HL-60/S4 treated with phorbol 12-myristate 13-acetate at 8.2 ng/mL for 4 days and 3 days (cell line): ENCODE data around the gene SPINK6.

Experiments
- in situ Hi-C: fragments of 300-500 bp; cut with MboI; formaldehyde crosslinking; loops from 2 replicates; pipeline ENCODE4 v1.15.0; 2022; ENCODE audit warnings: low sequenced_read_pairs

The SPINK6 gene

GRCh38 chr5:148221508-148221907 is 18.7 kb downstream of the SPINK6 start:
- in situ Hi-C loops: no loop called here

GRCh38 chr5:148224117-148224742 is 21.4 kb downstream of the SPINK6 start:
- in situ Hi-C loops: no loop called here

- in situ Hi-C loops: no loop called here
Observed at GRCh38 chr5:148228392-148228984, 25.6 kb downstream of the SPINK6 start.

- in situ Hi-C loops: no loop called here
Observed at GRCh38 chr5:148229840-148230239, 27.0 kb downstream of the SPINK6 start.

- in situ Hi-C loops: no loop called here
Observed at GRCh38 chr5:148230240-148230639, 27.4 kb downstream of the SPINK6 start.

- in situ Hi-C loops: no loop called here
Observed at GRCh38 chr5:148237785-148238417, 35.1 kb downstream of the SPINK6 start.

GRCh38 chr5:148238418-148238794 is 35.6 kb downstream of the SPINK6 start, which contains the start of gene MARCOL:
Gene MARCOL (plus strand): TSS chr5:148238525. CDS start chr5:148238598, 73 bp downstream.
- in situ Hi-C loops: no loop called here

GRCh38 chr5:148248894-148249293 is 46.1 kb downstream of the SPINK6 start:
- in situ Hi-C loops: no loop called here

GRCh38 chr5:148255456-148255855 is 52.6 kb downstream of the SPINK6 start:
- in situ Hi-C loops: no loop called here

GRCh38 chr5:148259288-148259687 is 56.4 kb downstream of the SPINK6 start:
- in situ Hi-C loops: no loop called here

- in situ Hi-C loops: no loop called here
Observed at GRCh38 chr5:148261221-148261620, 58.4 kb downstream of the SPINK6 start.
